ENCODE results near the gene CATSPER3.

DNA sequence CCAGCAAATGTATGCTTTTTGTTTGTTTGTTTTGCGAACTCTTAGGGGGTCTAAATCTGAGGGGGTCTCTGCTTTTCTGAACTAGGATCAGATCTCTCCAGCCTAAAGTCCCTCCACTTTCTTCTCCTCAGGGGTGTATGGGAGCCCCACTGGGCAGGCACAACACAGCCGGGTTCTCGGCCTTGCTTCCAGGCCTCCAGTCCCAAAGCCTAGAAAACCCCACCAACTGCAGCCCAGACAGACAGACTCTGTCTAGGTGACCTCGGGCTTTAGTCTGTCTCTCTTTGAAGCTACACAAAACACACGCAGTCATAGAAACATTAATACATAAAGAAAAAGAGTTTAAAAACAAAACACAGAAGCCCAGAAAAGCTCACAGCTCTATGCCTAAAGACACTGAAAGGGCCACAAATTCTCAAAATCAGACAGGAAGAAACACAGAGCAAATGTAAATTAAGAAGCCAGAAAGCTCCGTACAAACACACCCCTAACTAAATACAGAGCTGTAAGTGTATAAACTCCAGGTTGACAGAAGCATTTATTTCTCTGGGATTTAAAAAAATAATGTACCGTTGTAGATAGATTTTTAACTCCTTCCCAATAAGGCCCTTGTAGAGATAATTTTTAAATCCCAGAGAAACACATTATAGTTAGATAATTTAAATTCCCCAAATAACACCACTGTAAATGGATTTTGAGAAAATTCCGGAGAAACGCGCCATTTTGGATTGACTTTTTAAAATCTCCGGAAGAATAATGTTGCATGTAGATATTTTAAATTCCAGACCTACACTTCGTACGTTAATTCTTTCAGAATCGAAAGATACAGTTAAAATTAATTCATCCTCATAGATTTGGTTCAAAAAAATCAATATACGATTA is 64.3 kb downstream of the CATSPER3 start:
- TF ChIP-seq POLR2AphosphoS5 (IDR thresholded peaks at IDR 0.05; ENCODE audit: borderline replicate concordance, low read depth, low read length) (no peak), EZH2 (IDR thresholded peaks at IDR 0.05) (no peak)
